ENCODE measurements around the gene TRIM67. TPM values are rescaled to one million over a fixed set of nuclear protein-coding genes. Genes with fewer than 3 reads are reported as not detected.

Gene TRIM67
- total and polyA plus RNA-seq, 4 donors = under 0.01 to 0.09 TPM; not detected in 2

DNA sequence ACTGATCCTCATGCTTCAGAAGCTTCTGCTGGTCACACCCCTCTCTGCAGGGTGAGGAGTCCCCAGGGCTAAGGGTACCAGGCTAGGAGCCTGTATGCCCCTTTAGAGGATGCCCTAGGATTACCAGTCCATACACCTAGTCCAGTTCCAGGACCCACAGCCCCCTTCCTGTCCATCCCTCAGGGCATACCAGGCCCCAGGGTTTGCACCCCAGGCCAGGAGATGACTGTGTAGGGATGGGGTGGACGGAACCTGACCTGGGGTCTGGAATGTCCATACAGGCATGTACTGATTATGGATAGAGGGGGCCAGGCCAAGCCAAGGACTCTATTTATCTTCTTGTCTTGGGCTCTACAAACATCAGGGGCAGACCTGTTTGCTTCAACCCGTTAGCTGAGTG, 34.9 kb downstream of the TRIM67 start:
- H3K4me1 ChIP-seq (ENCODE audit: control insufficient read depth in 5 of 5, insufficient read depth in 5 of 5, low read length in 5 of 5) = peaks cover 0 to 44% (median 20%) of the 10 kb centered on the region in 5 donors
- DNase-seq = no peak
- no peak overlapping the region for H3K9ac ChIP-seq (ENCODE audit: insufficient read depth in 1 of 2, low read length in 2 of 2)
- no peaks in the 10 kb centered on the region for H3K9me3 ChIP-seq (ENCODE audit: control insufficient read depth in 4 of 4, insufficient read depth in 3 of 4, low read length in 3 of 4)
- no peaks in the 10 kb centered on the region for H3K36me3 ChIP-seq (ENCODE audit: control insufficient read depth in 4 of 4, insufficient read depth in 4 of 4, low read length in 4 of 4)
- H3K27ac ChIP-seq (ENCODE audit: low read depth in 1 of 2, low read length in 1 of 2) = no peak overlapping the region
- TF ChIP-seq, protein P1, sequence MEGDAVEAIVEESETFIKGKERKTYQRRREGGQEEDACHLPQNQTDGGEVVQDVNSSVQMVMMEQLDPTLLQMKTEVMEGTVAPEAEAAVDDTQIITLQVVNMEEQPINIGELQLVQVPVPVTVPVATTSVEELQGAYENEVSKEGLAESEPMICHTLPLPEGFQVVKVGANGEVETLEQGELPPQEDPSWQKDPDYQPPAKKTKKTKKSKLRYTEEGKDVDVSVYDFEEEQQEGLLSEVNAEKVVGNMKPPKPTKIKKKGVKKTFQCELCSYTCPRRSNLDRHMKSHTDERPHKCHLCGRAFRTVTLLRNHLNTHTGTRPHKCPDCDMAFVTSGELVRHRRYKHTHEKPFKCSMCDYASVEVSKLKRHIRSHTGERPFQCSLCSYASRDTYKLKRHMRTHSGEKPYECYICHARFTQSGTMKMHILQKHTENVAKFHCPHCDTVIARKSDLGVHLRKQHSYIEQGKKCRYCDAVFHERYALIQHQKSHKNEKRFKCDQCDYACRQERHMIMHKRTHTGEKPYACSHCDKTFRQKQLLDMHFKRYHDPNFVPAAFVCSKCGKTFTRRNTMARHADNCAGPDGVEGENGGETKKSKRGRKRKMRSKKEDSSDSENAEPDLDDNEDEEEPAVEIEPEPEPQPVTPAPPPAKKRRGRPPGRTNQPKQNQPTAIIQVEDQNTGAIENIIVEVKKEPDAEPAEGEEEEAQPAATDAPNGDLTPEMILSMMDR (IDR thresholded peaks at IDR 0.05; ENCODE audit: control extremely low read depth, extremely low read depth) = no peak
- WGBS, 2 donors = 82 to 86% methylated on average over 2 of the region's 2 CpGs
- no peak overlapping the region for H3K4me3 ChIP-seq
- ATAC-seq (ENCODE audit: insufficient read depth, low FRiP score) = no peak
- H3K27me3 ChIP-seq (ENCODE audit: control insufficient read depth in 3 of 3, insufficient read depth in 3 of 3, low read length in 2 of 3) = peaks cover 0 to 3% (median 0%) of the 10 kb centered on the region in 3 donors

DNA sequence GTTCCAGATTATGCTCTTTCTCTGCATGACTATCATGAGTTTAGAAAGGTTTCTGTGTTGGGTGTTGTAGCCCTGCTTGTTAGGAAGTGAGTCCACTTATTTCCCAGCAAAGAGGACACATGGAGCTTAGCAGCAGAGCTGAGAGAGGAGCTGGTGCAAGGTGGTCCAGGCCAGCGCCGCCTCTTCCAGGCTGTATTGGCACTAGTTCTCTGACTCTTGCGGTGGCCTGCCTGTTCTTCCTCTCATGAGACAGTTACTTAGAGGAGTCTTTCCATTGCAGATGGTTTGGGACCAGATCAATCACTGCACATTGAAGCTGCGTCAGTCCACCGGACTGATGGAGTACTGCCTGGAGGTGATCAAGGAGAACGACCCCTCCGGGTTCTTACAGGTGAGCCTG, 38.0 kb downstream of the TRIM67 start:
- ATAC-seq (ENCODE audit: insufficient read depth, low FRiP score) = no peak
- 97 to 99% methylated on average over 7 of the region's 7 CpGs for WGBS, 2 donors
- no peak overlapping the region for H3K27ac ChIP-seq (ENCODE audit: low read depth in 1 of 2, low read length in 1 of 2)
- no peaks in the 10 kb centered on the region for H3K36me3 ChIP-seq (ENCODE audit: control insufficient read depth in 4 of 4, insufficient read depth in 4 of 4, low read length in 4 of 4)
- H3K9me3 ChIP-seq (ENCODE audit: control insufficient read depth in 4 of 4, insufficient read depth in 3 of 4, low read length in 3 of 4) = no peaks in the 10 kb centered on the region
- peaks cover 0 to 5% (median 3%) of the 10 kb centered on the region in 3 donors for H3K27me3 ChIP-seq (ENCODE audit: control insufficient read depth in 3 of 3, insufficient read depth in 3 of 3, low read length in 2 of 3)
- peaks cover 0 to 29% (median 20%) of the 10 kb centered on the region in 5 donors for H3K4me1 ChIP-seq (ENCODE audit: control insufficient read depth in 5 of 5, insufficient read depth in 5 of 5, low read length in 5 of 5)
- H3K4me3 ChIP-seq = no peak overlapping the region
- no peak for DNase-seq
- H3K9ac ChIP-seq (ENCODE audit: insufficient read depth in 1 of 2, low read length in 2 of 2) = no peak overlapping the region
- TF ChIP-seq, protein P1 (IDR thresholded peaks at IDR 0.05; ENCODE audit: control extremely low read depth, extremely low read depth) = no peak

DNA sequence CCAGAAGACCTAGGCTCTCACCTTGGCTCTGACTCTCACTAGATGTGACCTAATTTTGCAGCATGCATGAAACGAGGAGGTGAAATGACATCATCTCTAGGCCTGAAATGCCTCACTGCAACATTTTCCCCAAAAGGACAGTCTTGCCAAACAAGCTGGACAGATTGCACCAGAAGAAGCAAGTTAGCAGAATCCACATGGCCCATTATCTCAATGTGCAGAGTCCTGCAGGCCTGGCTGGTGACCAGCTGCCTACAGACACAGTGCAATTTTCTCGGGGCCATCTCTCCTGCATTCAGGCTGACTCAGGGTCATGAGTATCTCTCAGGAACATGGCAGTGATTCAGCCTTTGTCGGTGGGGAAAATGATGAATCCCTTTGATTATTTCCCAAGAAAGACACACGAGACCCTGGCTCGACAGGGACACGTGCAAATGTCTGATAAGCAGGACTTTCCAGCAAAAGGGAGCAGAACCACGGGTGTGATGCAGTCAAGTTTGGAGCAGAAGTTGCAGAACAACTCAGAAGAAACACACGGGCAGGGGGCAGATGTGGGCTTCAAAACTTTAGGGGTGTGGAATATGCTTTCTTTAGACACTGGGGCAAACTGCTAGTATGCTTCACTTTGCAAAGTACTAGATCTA, 38.7 kb downstream of the TRIM67 start:
- TF ChIP-seq, protein P1 (IDR thresholded peaks at IDR 0.05; ENCODE audit: control extremely low read depth, extremely low read depth) = no peak
- Histone ChIP-seq H3K27me3 (ENCODE audit: control insufficient read depth in 3 of 3, insufficient read depth in 3 of 3, low read length in 2 of 3) (peaks cover 0 to 5% (median 3%) of the 10 kb centered on the region in 3 donors), H3K4me1 (ENCODE audit: control insufficient read depth in 5 of 5, insufficient read depth in 5 of 5, low read length in 5 of 5) (peaks cover 0 to 29% (median 20%) of the 10 kb centered on the region in 5 donors), H3K4me3 (no peak overlapping the region), H3K9me3 (ENCODE audit: control insufficient read depth in 4 of 4, insufficient read depth in 3 of 4, low read length in 3 of 4) (no peaks in the 10 kb centered on the region), H3K27ac (ENCODE audit: low read depth in 1 of 2, low read length in 1 of 2) (no peak overlapping the region), H3K9ac (ENCODE audit: insufficient read depth in 1 of 2, low read length in 2 of 2) (no peak overlapping the region), H3K36me3 (ENCODE audit: control insufficient read depth in 4 of 4, insufficient read depth in 4 of 4, low read length in 4 of 4) (no peaks in the 10 kb centered on the region)
- peak in 2 of 3 donors; percentile 35 to 55 for DNase-seq
- no peak for ATAC-seq (ENCODE audit: insufficient read depth, low FRiP score)
- 63 to 64% methylated on average over 8 of the region's 8 CpGs for WGBS, 2 donors

Measured in lung (tissue), 12 donors.